Neural cell (in vitro differentiated cells): ENCODE results near the gene HSD11B2.

ENCODE experiments used
- EZH2 ChIP-seq: fragments of 200-600, 300-800 bp; shearing (Covaris generic), sonication (generic); IDR thresholded peaks from 2 replicates; pipeline ENCODE4 v1.6.1; 2014; ENCODE audit warnings: antibody characterized with exemption, low read length, borderline replicate concordance, mild to moderate bottlenecking; ENCODE audit not compliant: insufficient read depth, poor library complexity, severe bottlenecking
- MXI1 ChIP-seq: fragments of 450-650 bp; conservative IDR thresholded peaks from 2 replicates; pipeline ENCODE4 v1.6.1; 2014; ENCODE audit warnings: antibody characterized with exemption, mild to moderate bottlenecking; ENCODE audit not compliant: poor library complexity, severe bottlenecking
- POLR2AphosphoS5 ChIP-seq: IDR thresholded peaks from 2 replicates; pipeline ENCODE4 v1.6.1; 2012
- RAD21 ChIP-seq: fragments of 450-650 bp; conservative IDR thresholded peaks from 2 replicates; pipeline ENCODE4 v1.6.1; 2014; ENCODE audit warnings: antibody characterized with exemption, mild to moderate bottlenecking, moderate library complexity
- SMC3 ChIP-seq: fragments of 450-650 bp; conservative IDR thresholded peaks from 2 replicates; pipeline ENCODE4 v1.6.1; 2014; ENCODE audit warnings: antibody characterized with exemption, mild to moderate bottlenecking, moderate library complexity; ENCODE audit not compliant: poor library complexity
- TF ChIP-seq, protein P1 (sequence below): fragments of 450-650 bp; IDR thresholded peaks from 2 replicates; pipeline ENCODE4 v1.5.1; 2014; ENCODE audit warnings: antibody characterized with exemption, mild to moderate bottlenecking, moderate library complexity; ENCODE audit not compliant: poor library complexity, severe bottlenecking

- TF ChIP-seq RAD21 (no peak), EZH2 (no peak), POLR2AphosphoS5 (no peak), SMC3 (no peak), MXI1 (no peak)
- TF ChIP-seq, protein P1, sequence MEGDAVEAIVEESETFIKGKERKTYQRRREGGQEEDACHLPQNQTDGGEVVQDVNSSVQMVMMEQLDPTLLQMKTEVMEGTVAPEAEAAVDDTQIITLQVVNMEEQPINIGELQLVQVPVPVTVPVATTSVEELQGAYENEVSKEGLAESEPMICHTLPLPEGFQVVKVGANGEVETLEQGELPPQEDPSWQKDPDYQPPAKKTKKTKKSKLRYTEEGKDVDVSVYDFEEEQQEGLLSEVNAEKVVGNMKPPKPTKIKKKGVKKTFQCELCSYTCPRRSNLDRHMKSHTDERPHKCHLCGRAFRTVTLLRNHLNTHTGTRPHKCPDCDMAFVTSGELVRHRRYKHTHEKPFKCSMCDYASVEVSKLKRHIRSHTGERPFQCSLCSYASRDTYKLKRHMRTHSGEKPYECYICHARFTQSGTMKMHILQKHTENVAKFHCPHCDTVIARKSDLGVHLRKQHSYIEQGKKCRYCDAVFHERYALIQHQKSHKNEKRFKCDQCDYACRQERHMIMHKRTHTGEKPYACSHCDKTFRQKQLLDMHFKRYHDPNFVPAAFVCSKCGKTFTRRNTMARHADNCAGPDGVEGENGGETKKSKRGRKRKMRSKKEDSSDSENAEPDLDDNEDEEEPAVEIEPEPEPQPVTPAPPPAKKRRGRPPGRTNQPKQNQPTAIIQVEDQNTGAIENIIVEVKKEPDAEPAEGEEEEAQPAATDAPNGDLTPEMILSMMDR = no peak
Measured at GRCh38 chr16:67433131-67433719, 2.3 kb downstream of the HSD11B2 start.
